ENCODE data around the gene BMP6. TPM values are rescaled to one million over a fixed set of nuclear protein-coding genes. Genes with fewer than 3 reads are reported as not detected.

The BMP6 gene
- polyA plus RNA-seq, 2 donors: 0.26 to 0.55 TPM

GRCh38 chr6:7825986-7826385 lies 100.1 kb downstream of the BMP6 start:
- 83 to 85% methylated on average over 5 of the region's 5 CpGs for WGBS, 2 donors
- H3K27me3 ChIP-seq (ENCODE audit: control insufficient read depth in 1 of 2, insufficient read depth in 2 of 2, low read length in 2 of 2): no peaks in the 10 kb centered on the region
- no peak overlapping the region for H3K27ac ChIP-seq (ENCODE audit: low read depth in 2 of 2, low read length in 1 of 2)
- no peak overlapping the region for H3K4me3 ChIP-seq (ENCODE audit: low read depth in 1 of 2, low read length in 2 of 2)
- no peaks in the 10 kb centered on the region for H3K4me1 ChIP-seq (ENCODE audit: control insufficient read depth in 2 of 2, insufficient read depth in 2 of 2, low read length in 1 of 2)
- no peaks in the 10 kb centered on the region for H3K9me3 ChIP-seq (ENCODE audit: control insufficient read depth in 2 of 2, insufficient read depth in 1 of 2, low read depth in 1 of 2, low read length in 1 of 2)
- H3K36me3 ChIP-seq (ENCODE audit: control insufficient read depth in 2 of 2, insufficient read depth in 2 of 2, low read length in 1 of 2): no peaks in the 10 kb centered on the region

GRCh38 chr6:7827142-7827541 lies 101.2 kb downstream of the BMP6 start:
- WGBS, 2 donors: 64 to 70% methylated on average over 7 of the region's 7 CpGs
- H3K27ac ChIP-seq (ENCODE audit: low read depth in 2 of 2, low read length in 1 of 2): no peak overlapping the region
- no peak overlapping the region for H3K4me3 ChIP-seq (ENCODE audit: low read depth in 1 of 2, low read length in 2 of 2)
- no peaks in the 10 kb centered on the region for H3K27me3 ChIP-seq (ENCODE audit: control insufficient read depth in 1 of 2, insufficient read depth in 2 of 2, low read length in 2 of 2)
- no peaks in the 10 kb centered on the region for H3K9me3 ChIP-seq (ENCODE audit: control insufficient read depth in 2 of 2, insufficient read depth in 1 of 2, low read depth in 1 of 2, low read length in 1 of 2)
- no peaks in the 10 kb centered on the region for H3K36me3 ChIP-seq (ENCODE audit: control insufficient read depth in 2 of 2, insufficient read depth in 2 of 2, low read length in 1 of 2)
- no peaks in the 10 kb centered on the region for H3K4me1 ChIP-seq (ENCODE audit: control insufficient read depth in 2 of 2, insufficient read depth in 2 of 2, low read length in 1 of 2)

- no peaks in the 10 kb centered on the region for H3K36me3 ChIP-seq (ENCODE audit: control insufficient read depth in 2 of 2, insufficient read depth in 2 of 2, low read length in 1 of 2)
- no peaks in the 10 kb centered on the region for H3K9me3 ChIP-seq (ENCODE audit: control insufficient read depth in 2 of 2, insufficient read depth in 1 of 2, low read depth in 1 of 2, low read length in 1 of 2)
- no peak overlapping the region for H3K4me3 ChIP-seq (ENCODE audit: low read depth in 1 of 2, low read length in 2 of 2)
- H3K27me3 ChIP-seq (ENCODE audit: control insufficient read depth in 1 of 2, insufficient read depth in 2 of 2, low read length in 2 of 2): no peaks in the 10 kb centered on the region
- 66 to 68% methylated on average over 5 of the region's 5 CpGs for WGBS, 2 donors
- H3K4me1 ChIP-seq (ENCODE audit: control insufficient read depth in 2 of 2, insufficient read depth in 2 of 2, low read length in 1 of 2): no peaks in the 10 kb centered on the region
- H3K27ac ChIP-seq (ENCODE audit: low read depth in 2 of 2, low read length in 1 of 2): no peak overlapping the region
Measured at GRCh38 chr6:7828124-7828523, 102.2 kb downstream of the BMP6 start.

- Histone ChIP-seq H3K27ac (ENCODE audit: low read depth in 2 of 2, low read length in 1 of 2) (no peak overlapping the region), H3K27me3 (ENCODE audit: control insufficient read depth in 1 of 2, insufficient read depth in 2 of 2, low read length in 2 of 2) (no peaks in the 10 kb centered on the region)
- WGBS, 2 donors: 72 to 79% methylated on average over 9 of the region's 9 CpGs
Measured at GRCh38 chr6:7832904-7833750, 107.2 kb downstream of the BMP6 start.

GRCh38 chr6:7833751-7834070 lies 107.8 kb downstream of the BMP6 start:
- no peak overlapping the region for H3K27ac ChIP-seq (ENCODE audit: low read depth in 2 of 2, low read length in 1 of 2)
- no peaks in the 10 kb centered on the region for H3K27me3 ChIP-seq (ENCODE audit: control insufficient read depth in 1 of 2, insufficient read depth in 2 of 2, low read length in 2 of 2)
- 43 to 44% methylated on average over 4 of the region's 4 CpGs for WGBS, 2 donors
- H3K36me3 ChIP-seq (ENCODE audit: control insufficient read depth in 2 of 2, insufficient read depth in 2 of 2, low read length in 1 of 2): no peaks in the 10 kb centered on the region
- no peak overlapping the region for H3K4me3 ChIP-seq (ENCODE audit: low read depth in 1 of 2, low read length in 2 of 2)
- no peaks in the 10 kb centered on the region for H3K4me1 ChIP-seq (ENCODE audit: control insufficient read depth in 2 of 2, insufficient read depth in 2 of 2, low read length in 1 of 2)
- no peaks in the 10 kb centered on the region for H3K9me3 ChIP-seq (ENCODE audit: control insufficient read depth in 2 of 2, insufficient read depth in 1 of 2, low read depth in 1 of 2, low read length in 1 of 2)

More at GRCh38 chr6:7832904-7833750, 107.2 kb downstream of the BMP6 start:
- Histone ChIP-seq H3K4me3 (ENCODE audit: low read depth in 1 of 2, low read length in 2 of 2) (no peak overlapping the region), H3K9me3 (ENCODE audit: control insufficient read depth in 2 of 2, insufficient read depth in 1 of 2, low read depth in 1 of 2, low read length in 1 of 2) (no peaks in the 10 kb centered on the region), H3K4me1 (ENCODE audit: control insufficient read depth in 2 of 2, insufficient read depth in 2 of 2, low read length in 1 of 2) (no peaks in the 10 kb centered on the region), H3K36me3 (ENCODE audit: control insufficient read depth in 2 of 2, insufficient read depth in 2 of 2, low read length in 1 of 2) (no peaks in the 10 kb centered on the region)

GRCh38 chr6:7836371-7837026 lies 110.6 kb downstream of the BMP6 start:
- Histone ChIP-seq H3K27ac (ENCODE audit: low read depth in 2 of 2, low read length in 1 of 2) (no peak overlapping the region), H3K27me3 (ENCODE audit: control insufficient read depth in 1 of 2, insufficient read depth in 2 of 2, low read length in 2 of 2) (no peaks in the 10 kb centered on the region), H3K36me3 (ENCODE audit: control insufficient read depth in 2 of 2, insufficient read depth in 2 of 2, low read length in 1 of 2) (no peaks in the 10 kb centered on the region), H3K4me3 (ENCODE audit: low read depth in 1 of 2, low read length in 2 of 2) (no peak overlapping the region), H3K9me3 (ENCODE audit: control insufficient read depth in 2 of 2, insufficient read depth in 1 of 2, low read depth in 1 of 2, low read length in 1 of 2) (no peaks in the 10 kb centered on the region), H3K4me1 (ENCODE audit: control insufficient read depth in 2 of 2, insufficient read depth in 2 of 2, low read length in 1 of 2) (no peaks in the 10 kb centered on the region)
- 81 to 90% methylated on average over 4 of the region's 4 CpGs for WGBS, 2 donors

GRCh38 chr6:7841781-7842468 lies 116.0 kb downstream of the BMP6 start:
- WGBS, 2 donors: 68 to 75% methylated on average over 3 of the region's 3 CpGs
- no peaks in the 10 kb centered on the region for H3K36me3 ChIP-seq (ENCODE audit: control insufficient read depth in 2 of 2, insufficient read depth in 2 of 2, low read length in 1 of 2)
- H3K27ac ChIP-seq (ENCODE audit: low read depth in 2 of 2, low read length in 1 of 2): no peak overlapping the region
- no peak overlapping the region for H3K4me3 ChIP-seq (ENCODE audit: low read depth in 1 of 2, low read length in 2 of 2)
- H3K27me3 ChIP-seq (ENCODE audit: control insufficient read depth in 1 of 2, insufficient read depth in 2 of 2, low read length in 2 of 2): no peaks in the 10 kb centered on the region
- H3K9me3 ChIP-seq (ENCODE audit: control insufficient read depth in 2 of 2, insufficient read depth in 1 of 2, low read depth in 1 of 2, low read length in 1 of 2): peaks cover 0 to 3% of the 10 kb centered on the region in 2 donors
- no peaks in the 10 kb centered on the region for H3K4me1 ChIP-seq (ENCODE audit: control insufficient read depth in 2 of 2, insufficient read depth in 2 of 2, low read length in 1 of 2)

- WGBS, 2 donors: 66 to 67% methylated on average over 7 of the region's 7 CpGs
- no peaks in the 10 kb centered on the region for H3K4me1 ChIP-seq (ENCODE audit: control insufficient read depth in 2 of 2, insufficient read depth in 2 of 2, low read length in 1 of 2)
Measured at GRCh38 chr6:7846966-7847818, 121.3 kb downstream of the BMP6 start.

GRCh38 chr6:7848229-7848628 lies 122.3 kb downstream of the BMP6 start:
- H3K9me3 ChIP-seq (ENCODE audit: control insufficient read depth in 2 of 2, insufficient read depth in 1 of 2, low read depth in 1 of 2, low read length in 1 of 2): peaks cover 0 to 2% of the 10 kb centered on the region in 2 donors
- H3K4me1 ChIP-seq (ENCODE audit: control insufficient read depth in 2 of 2, insufficient read depth in 2 of 2, low read length in 1 of 2): no peaks in the 10 kb centered on the region
- H3K27me3 ChIP-seq (ENCODE audit: control insufficient read depth in 1 of 2, insufficient read depth in 2 of 2, low read length in 2 of 2): no peaks in the 10 kb centered on the region
- H3K36me3 ChIP-seq (ENCODE audit: control insufficient read depth in 2 of 2, insufficient read depth in 2 of 2, low read length in 1 of 2): no peaks in the 10 kb centered on the region
- H3K27ac ChIP-seq (ENCODE audit: low read depth in 2 of 2, low read length in 1 of 2): no peak overlapping the region
- H3K4me3 ChIP-seq (ENCODE audit: low read depth in 1 of 2, low read length in 2 of 2): no peak overlapping the region
- 80 to 84% methylated on average over 4 of the region's 4 CpGs for WGBS, 2 donors

More at GRCh38 chr6:7846966-7847818, 121.3 kb downstream of the BMP6 start:
- Histone ChIP-seq H3K9me3 (ENCODE audit: control insufficient read depth in 2 of 2, insufficient read depth in 1 of 2, low read depth in 1 of 2, low read length in 1 of 2) (peaks cover 0 to 2% of the 10 kb centered on the region in 2 donors), H3K27me3 (ENCODE audit: control insufficient read depth in 1 of 2, insufficient read depth in 2 of 2, low read length in 2 of 2) (no peaks in the 10 kb centered on the region), H3K4me3 (ENCODE audit: low read depth in 1 of 2, low read length in 2 of 2) (no peak overlapping the region), H3K36me3 (ENCODE audit: control insufficient read depth in 2 of 2, insufficient read depth in 2 of 2, low read length in 1 of 2) (no peaks in the 10 kb centered on the region), H3K27ac (ENCODE audit: low read depth in 2 of 2, low read length in 1 of 2) (no peak overlapping the region)
